Stimulated activated memory B cell treated with anti-CD40 and anti-IgM and Interleukin-4, amounts not matched to agents 10 μg/mL and 1 μg/mL and 100 μg/mL, for 72 hours (primary cell): ENCODE data around the gene KIF20B.
"Not testable (repeated sequence)": the region's sequence is repeated elsewhere in the genome, so short reads cannot be mapped to it uniquely, and the experiment has no call there.

Source experiments
- ATAC-seq: fragments of 150-1000 bp; cut with Tn5 transposase; 2 replicates; pipeline ENCODE4 v1.10.0; 2021
- H3K27ac Mint-ChIP-seq: one replicate; pipeline ENCODE4 v1.8.0; 2022; ENCODE audit warnings: mild to moderate bottlenecking, mixed read lengths
- H3K27me3 Mint-ChIP-seq: one replicate; pipeline ENCODE4 v1.8.0; 2022; ENCODE audit warnings: mixed read lengths
- H3K36me3 Mint-ChIP-seq: one replicate; pipeline ENCODE4 v1.8.0; 2022; ENCODE audit warnings: mixed read lengths
- H3K4me1 Mint-ChIP-seq: one replicate; pipeline ENCODE4 v1.8.0; 2022; ENCODE audit warnings: mixed read lengths
- H3K4me3 Mint-ChIP-seq: one replicate; pipeline ENCODE4 v1.8.0; 2022; ENCODE audit warnings: mild to moderate bottlenecking, moderate library complexity, mixed read lengths
- H3K9me3 Mint-ChIP-seq: one replicate; pipeline ENCODE4 v1.8.0; 2022; ENCODE audit warnings: mixed read lengths

KIF20B gene

DNA sequence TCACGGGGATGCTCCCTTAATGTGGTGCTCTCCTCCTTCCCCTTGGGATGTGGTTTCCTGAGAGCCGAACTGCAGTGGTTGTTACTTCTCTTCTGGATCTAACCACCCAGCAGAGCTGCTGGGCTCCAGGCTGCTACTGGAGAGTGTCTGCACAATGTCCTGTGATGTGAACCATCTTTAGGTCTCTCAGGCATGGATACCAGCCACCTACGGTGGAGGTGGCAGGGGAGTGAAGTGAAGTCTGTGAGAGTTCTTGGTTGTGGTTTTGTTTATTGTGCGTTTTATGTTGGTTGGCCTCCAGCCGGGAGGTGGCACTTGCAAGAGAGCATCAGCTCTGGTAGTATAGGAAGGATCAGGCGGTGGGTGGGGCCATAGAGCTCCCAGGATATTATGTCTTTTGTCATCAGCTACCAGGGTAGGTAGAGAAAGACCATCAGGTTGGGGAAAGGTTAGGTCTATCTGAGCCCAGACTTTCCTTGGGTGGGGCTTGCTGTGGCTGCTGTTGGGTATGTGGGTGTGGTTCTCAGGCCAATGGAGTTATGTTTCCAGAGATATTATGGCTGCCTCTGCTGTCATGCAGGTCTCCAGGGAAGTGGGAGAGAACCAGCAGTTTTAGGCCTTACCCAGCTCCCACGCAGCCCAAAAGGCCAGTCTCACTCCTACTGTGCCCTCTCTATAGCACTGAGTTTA, 87.9 kb downstream of the KIF20B start:
- ATAC-seq: no peak
- no peaks in the 10 kb centered on the region for H3K36me3 Mint-ChIP-seq

DNA sequence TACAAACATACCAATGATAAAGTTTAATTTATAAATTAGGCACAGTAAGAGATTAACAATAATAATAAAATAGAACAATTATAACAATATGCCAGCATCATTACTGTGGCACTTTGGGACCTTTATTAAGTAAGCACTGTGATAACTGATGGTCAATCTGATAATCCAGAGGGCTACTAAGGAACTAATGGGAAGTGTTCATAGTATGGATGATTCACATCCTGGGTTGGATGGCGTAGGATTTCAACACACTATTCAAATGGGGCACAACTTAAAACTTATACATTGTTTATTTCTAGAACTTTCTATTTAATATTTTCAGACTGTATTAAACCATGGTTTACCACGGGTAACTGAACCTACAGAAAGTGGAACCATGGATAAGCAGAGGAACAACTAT, 90.8 kb downstream of the KIF20B start:
- Mint-ChIP-seq H3K36me3 (no peaks in the 10 kb centered on the region), H3K27ac (no peak overlapping the region), H3K27me3 (peaks cover 21% of the 10 kb centered on the region), H3K4me3 (no peak overlapping the region), H3K4me1 (peaks cover 10% of the 10 kb centered on the region), H3K9me3 (no peaks in the 10 kb centered on the region)
- no peak for ATAC-seq

More for the DNA sequence above, 87.9 kb downstream of the KIF20B start:
- peaks cover 3% of the 10 kb centered on the region for H3K9me3 Mint-ChIP-seq
- no peaks in the 10 kb centered on the region for H3K4me1 Mint-ChIP-seq
- H3K27ac Mint-ChIP-seq: no peak overlapping the region
- peaks cover 21% of the 10 kb centered on the region for H3K27me3 Mint-ChIP-seq
- no peak overlapping the region for H3K4me3 Mint-ChIP-seq

DNA sequence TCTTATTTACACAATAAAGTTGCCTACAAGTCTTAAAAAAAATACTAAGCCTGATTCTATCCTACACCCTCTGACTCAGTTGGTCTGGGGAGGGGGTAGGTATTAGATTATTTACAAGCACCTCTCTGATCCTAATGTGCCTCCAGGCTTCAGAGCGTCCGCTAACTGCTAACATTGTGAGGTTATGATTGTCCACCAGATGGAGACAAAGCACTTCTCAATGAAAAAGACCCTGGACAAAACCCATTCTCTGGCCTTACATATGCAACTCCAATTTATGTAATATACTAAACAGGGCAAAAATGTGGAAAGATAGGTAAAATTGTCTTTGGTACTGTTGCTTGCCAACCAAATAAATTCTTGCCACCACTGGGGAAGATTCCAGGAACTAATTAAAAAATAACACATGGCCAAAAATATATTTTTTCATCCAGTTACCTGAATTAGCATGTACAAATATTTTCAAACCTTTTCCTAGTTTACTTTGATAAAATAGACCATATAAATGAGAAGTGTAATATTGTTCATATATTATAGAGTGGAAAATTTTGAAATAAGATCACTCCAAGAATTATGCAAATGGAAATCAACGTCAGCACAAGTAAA, 92.4 kb downstream of the KIF20B start:
- Mint-ChIP-seq H3K9me3 (no peaks in the 10 kb centered on the region), H3K36me3 (no peaks in the 10 kb centered on the region), H3K4me1 (peaks cover 10% of the 10 kb centered on the region), H3K4me3 (no peak overlapping the region), H3K27ac (no peak overlapping the region), H3K27me3 (peaks cover 19% of the 10 kb centered on the region)
- peak; percentile 64 for ATAC-seq

DNA sequence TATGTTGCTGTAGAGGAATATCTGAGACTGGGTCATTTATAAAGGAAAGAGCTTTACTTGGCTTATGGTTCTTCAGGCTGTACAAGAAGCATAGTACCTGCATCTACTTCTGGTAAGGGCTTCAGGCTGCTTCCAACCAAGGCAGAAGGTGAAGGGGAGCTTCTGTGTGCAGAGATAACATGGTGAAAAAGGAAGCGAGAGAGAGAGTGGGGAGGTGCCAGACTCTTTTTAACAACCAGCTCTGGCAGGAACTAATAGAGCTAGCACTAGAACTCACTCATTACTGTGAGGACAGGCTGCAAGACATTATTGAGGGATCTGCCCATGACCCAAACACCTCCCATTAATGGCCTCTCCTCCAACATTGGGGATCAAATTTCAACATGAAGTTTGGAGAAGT, 94.5 kb downstream of the KIF20B start:
- ATAC-seq: peak; percentile 65
- Mint-ChIP-seq H3K36me3 (no peaks in the 10 kb centered on the region), H3K27me3 (peaks cover 16% of the 10 kb centered on the region), H3K4me3 (no peak overlapping the region), H3K4me1 (peaks cover 10% of the 10 kb centered on the region), H3K27ac (no peak overlapping the region), H3K9me3 (no peaks in the 10 kb centered on the region)

DNA sequence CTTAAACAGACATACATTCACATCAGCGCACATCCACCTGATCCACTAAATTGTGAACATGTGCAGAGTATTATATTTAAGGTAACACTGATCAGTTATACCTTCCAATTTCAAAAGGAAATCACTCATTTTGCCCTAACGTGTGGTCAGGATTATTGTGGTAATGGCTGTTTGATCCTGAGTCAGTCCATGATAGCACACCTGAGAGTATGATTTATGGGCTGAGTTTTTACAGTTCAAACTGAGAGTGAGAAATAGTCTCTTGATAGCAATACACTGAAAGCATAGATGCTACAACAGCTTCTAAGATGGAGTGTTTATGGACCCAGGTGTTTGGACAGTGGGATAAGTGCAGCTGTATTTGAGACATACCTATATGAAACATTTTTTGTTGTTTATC, 96.7 kb downstream of the KIF20B start:
- no peaks in the 10 kb centered on the region for H3K36me3 Mint-ChIP-seq
- no peak overlapping the region for H3K4me3 Mint-ChIP-seq
- H3K27me3 Mint-ChIP-seq: peaks cover 22% of the 10 kb centered on the region
- no peak overlapping the region for H3K27ac Mint-ChIP-seq
- peaks cover 10% of the 10 kb centered on the region for H3K4me1 Mint-ChIP-seq
- ATAC-seq: no peak
- H3K9me3 Mint-ChIP-seq: no peaks in the 10 kb centered on the region

DNA sequence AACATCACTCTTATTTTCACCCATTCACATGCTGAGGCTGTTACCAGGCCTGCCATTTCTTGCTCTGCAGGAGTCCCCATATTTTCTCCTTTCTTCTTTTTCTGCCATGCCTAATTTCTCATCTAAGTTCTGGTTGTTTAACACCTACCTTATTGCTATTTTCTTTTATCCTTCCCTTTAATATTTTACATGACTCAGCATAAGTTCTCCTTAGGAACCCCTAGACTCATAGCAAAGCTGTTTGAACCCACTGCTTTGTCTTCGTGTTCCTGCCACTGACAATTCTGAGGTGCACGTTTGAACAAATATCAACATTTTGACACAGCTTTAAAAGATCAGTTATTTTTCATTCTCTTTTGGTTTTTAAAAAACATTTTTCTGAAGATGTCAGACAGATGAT, 98.2 kb downstream of the KIF20B start:
- H3K27ac Mint-ChIP-seq: no peak overlapping the region
- ATAC-seq: no peak
- H3K9me3 Mint-ChIP-seq: no peaks in the 10 kb centered on the region
- no peaks in the 10 kb centered on the region for H3K36me3 Mint-ChIP-seq
- peaks cover 10% of the 10 kb centered on the region for H3K4me1 Mint-ChIP-seq
- H3K27me3 Mint-ChIP-seq: peaks cover 30% of the 10 kb centered on the region
- H3K4me3 Mint-ChIP-seq: no peak overlapping the region

DNA sequence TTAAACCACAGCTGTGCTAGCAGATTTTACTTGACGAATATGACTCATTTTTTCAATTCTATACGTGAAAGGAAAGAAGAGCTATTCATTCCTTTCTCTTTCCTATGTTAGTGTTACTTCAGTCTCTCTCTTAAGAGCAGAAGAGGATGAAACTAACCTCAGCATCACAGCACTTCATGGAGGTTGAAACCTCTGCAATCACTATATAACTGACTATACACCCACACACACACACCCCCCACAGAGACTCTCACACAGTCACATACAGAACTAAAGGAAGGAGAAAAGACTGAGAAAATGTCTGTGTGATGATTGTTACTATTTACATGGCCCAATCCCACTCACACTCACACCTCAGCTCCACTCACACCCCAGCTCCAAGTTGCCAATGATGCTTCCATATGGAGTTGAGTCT, 104.2 kb downstream of the KIF20B start:
- H3K27ac Mint-ChIP-seq: no peak overlapping the region
- peak; percentile 43 for ATAC-seq
- H3K4me3 Mint-ChIP-seq: no peak overlapping the region

DNA sequence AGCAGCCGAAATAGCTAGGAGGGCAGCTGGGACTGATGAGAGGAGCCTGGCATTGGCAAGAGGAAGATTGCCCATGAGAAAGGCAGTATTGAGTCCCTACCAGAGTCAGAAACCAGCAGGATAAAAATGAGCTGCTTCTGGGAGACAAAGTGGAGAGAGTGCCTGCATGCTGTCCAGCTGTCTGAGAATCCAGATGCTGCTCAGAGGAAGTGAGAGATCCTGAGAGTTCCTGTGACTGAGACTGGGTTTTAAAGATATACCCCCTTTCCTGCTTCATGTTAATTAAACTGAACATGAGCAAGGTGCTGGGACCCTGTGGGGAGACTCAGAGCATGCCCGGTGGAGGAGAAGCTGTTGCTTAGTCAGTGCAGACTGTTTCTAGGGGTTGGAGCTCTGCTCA, 107.5 kb downstream of the KIF20B start:
- peak; percentile 22 for ATAC-seq
- Mint-ChIP-seq H3K27me3 (peaks cover 6% of the 10 kb centered on the region), H3K36me3 (no peaks in the 10 kb centered on the region), H3K4me1 (peaks cover 6% of the 10 kb centered on the region), H3K27ac (no peak overlapping the region), H3K4me3 (no peak overlapping the region), H3K9me3 (no peaks in the 10 kb centered on the region)

More for the DNA sequence above, 104.2 kb downstream of the KIF20B start:
- H3K36me3 Mint-ChIP-seq: no peaks in the 10 kb centered on the region
- H3K4me1 Mint-ChIP-seq: peaks cover 6% of the 10 kb centered on the region
- H3K9me3 Mint-ChIP-seq: no peaks in the 10 kb centered on the region
- H3K27me3 Mint-ChIP-seq: peaks cover 17% of the 10 kb centered on the region

DNA sequence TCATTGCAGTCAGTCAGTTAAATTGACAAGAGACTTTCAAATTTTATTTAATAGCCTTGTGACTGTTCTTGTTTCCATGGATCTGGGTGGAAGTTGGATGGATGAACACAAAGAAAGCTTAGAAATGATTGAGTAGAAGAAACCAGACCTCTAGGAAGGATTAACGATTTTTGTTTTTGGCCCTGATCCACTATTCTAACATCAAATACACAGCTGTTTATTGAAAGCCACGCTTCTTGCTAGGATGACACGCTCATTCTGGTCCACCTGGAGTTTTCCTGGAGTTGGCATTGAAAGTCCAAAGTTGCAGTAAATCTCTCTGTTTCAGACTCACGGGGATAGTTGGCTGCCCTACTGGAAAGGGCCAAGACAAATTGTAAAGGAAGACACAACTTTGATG, 108.4 kb downstream of the KIF20B start:
- Mint-ChIP-seq H3K27ac (no peak overlapping the region), H3K4me3 (no peak overlapping the region), H3K9me3 (no peaks in the 10 kb centered on the region), H3K4me1 (peaks cover 6% of the 10 kb centered on the region), H3K27me3 (no peaks in the 10 kb centered on the region), H3K36me3 (no peaks in the 10 kb centered on the region)
- no peak for ATAC-seq

DNA sequence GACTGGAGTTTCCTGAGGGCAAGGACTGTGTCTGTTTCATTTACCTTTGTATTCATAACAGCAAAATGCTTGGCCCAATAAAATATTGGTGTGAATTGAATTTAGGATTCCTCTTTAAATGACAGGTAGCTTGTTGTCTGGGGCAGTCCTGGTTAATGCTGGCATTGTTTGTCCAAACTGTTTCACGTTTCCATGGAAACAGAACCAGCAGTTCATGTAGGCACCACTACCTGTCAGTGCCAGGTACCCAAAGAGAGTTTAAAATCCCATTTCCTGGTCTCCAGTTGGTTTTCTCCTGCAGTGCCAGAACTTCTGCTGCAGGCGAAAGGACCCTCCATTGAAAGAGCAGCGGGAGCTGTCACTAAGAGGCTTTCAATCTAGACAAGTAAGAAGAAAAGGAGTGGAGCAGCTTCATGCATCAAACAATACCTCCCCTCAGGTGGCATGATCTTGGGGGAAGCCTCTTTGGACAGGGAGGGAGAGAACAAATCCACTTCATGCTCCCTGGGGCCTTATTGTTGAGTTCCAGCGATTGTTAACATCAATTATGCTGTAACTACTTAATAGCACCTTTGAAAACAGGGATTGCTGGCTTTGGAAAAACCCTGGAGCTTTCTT, 109.6 kb downstream of the KIF20B start:
- Mint-ChIP-seq H3K4me1 (no peaks in the 10 kb centered on the region), H3K27ac (no peak overlapping the region), H3K27me3 (no peaks in the 10 kb centered on the region), H3K36me3 (no peaks in the 10 kb centered on the region), H3K4me3 (no peak overlapping the region), H3K9me3 (no peaks in the 10 kb centered on the region)
- ATAC-seq: no peak

DNA sequence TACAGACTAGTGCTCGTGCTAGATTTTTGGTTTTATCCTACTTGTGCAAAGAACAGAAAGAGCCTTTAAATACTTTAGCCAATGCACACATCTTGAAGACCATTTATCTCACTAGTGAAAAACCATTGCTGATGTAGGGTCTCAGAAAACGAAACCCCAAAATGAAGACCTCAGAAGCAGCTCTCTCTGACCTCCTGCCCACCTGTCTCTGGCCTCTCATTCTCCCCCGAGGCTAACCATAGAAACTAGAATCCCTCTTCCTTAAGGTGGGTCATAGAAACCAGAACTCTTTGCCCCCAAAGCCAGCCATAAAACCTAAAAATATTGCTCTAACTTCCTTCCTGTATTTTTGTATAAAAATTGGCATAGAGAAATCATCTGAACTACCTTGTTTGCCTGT, 112.2 kb downstream of the KIF20B start:
- ATAC-seq: no peak
- no peak overlapping the region for H3K27ac Mint-ChIP-seq
- H3K36me3 Mint-ChIP-seq: no peaks in the 10 kb centered on the region

DNA sequence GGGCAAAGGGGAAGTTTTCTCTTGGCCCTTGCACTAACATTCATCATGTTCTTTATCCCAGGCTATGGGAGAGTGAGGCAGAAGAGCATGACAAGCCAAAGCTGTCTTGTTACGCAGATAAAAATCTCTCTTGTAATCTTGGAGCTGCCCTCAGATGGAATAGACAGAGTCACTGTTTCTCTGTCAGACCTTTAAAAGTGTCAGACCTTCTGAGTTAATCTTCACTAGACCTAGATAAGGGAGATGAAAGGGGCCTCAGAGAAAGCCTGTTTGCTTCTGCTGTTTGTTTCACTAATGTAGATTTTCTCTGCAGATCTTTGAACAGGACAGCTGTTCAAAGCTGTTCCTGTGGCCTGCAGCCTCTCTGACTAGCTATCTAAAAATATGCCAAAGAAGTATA, 112.9 kb downstream of the KIF20B start:
- no peak overlapping the region for H3K4me3 Mint-ChIP-seq
- no peak for ATAC-seq
- no peak overlapping the region for H3K27ac Mint-ChIP-seq
- H3K27me3 Mint-ChIP-seq: peaks cover 30% of the 10 kb centered on the region
- no peaks in the 10 kb centered on the region for H3K4me1 Mint-ChIP-seq
- peaks cover 2% of the 10 kb centered on the region for H3K36me3 Mint-ChIP-seq
- H3K9me3 Mint-ChIP-seq: peaks cover 6% of the 10 kb centered on the region

More for the DNA sequence above, 112.2 kb downstream of the KIF20B start:
- no peaks in the 10 kb centered on the region for H3K4me1 Mint-ChIP-seq
- peaks cover 3% of the 10 kb centered on the region for H3K9me3 Mint-ChIP-seq
- no peak overlapping the region for H3K4me3 Mint-ChIP-seq
- H3K27me3 Mint-ChIP-seq: peaks cover 22% of the 10 kb centered on the region

DNA sequence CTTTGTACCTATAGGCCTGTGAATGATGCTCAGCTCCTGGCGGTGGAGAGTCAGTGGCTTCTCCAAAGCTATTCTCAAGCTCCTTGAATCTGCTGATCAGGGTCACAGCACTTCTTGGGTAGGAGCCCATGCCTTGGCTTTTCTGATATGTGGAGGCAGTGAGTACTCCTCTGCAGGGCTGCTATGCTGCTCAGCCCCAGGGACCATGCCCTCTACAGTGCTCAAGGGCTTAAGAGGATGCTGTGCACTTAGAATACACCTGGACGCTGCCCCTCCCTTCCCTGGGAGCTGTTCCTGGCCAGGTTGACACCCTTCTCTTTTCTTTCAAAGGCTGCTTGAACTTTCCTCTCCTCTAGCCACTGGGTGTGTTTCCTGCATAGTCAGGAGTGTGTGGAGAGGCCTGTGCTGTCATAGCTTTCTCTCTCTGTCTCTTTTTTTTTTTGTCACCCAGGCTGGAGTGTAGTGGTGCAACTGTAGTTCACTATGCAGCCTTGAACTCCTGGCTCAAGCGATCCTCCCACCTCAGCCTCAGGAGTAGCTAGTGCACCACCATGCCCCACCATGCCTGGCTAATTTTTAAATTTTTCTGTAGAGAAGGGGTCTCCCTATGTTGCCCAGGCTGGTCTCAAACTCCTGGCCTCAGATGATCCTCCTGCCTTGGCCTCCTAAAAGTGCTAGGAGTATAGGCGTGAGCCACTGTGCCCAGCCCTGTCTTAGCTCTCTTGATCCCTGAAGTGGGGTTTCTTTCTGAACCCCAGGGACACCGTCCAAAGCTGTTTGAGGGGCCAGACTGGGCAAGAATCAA, 113.9 kb downstream of the KIF20B start:
- no peak for ATAC-seq
- H3K4me1 Mint-ChIP-seq: no peaks in the 10 kb centered on the region
- peaks cover 35% of the 10 kb centered on the region for H3K27me3 Mint-ChIP-seq
- H3K36me3 Mint-ChIP-seq: peaks cover 5% of the 10 kb centered on the region
- peaks cover 12% of the 10 kb centered on the region for H3K9me3 Mint-ChIP-seq
- H3K27ac Mint-ChIP-seq: no peak overlapping the region
- H3K4me3 Mint-ChIP-seq: no peak overlapping the region

DNA sequence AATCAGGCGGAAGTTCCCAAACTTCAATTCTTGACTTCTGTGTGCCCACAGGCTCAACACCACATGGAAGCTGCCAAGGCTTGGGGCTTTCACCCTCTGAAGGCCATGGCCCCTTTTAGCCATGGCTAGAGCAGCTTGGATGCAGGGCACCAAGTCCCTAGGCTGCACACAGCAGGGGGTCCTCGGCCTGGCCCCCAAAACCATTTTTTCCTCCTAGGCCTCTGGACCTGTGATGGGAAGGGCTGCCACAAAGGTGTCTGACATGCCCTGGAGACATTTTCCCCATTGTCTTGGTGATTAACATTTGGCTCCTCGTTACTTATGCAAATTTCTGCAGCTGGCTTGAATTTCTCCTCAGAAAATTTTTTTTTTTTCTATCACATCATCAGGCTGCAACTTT, 117.6 kb downstream of the KIF20B start:
- Mint-ChIP-seq H3K27me3 (peaks cover 35% of the 10 kb centered on the region), H3K9me3 (peaks cover 12% of the 10 kb centered on the region)
- H3K27ac Mint-ChIP-seq, H3K36me3 Mint-ChIP-seq, H3K4me3 Mint-ChIP-seq, ATAC-seq, H3K4me1 Mint-ChIP-seq: not testable (repeated sequence)
